Activated CD8-positive, alpha-beta T cell treated with anti-CD3 and anti-CD28 coated beads for 36 hours (primary cell): Measurements from ENCODE around the gene MFAP3L. TPM values are rescaled to one million over a fixed set of nuclear protein-coding genes. Genes with fewer than 3 reads are reported as not detected.

Experiments
- ATAC-seq: fragments of 200-7000 bp; cut with Tn5 transposase; one replicate; pipeline ENCODE4 v1.10.0; 2021; ENCODE audit warnings: mild to moderate bottlenecking, moderate library complexity
- CTCF ChIA-PET: fragments of 350-600 bp; sonication (Branson Sonifier 250); formaldehyde crosslinking; loops from one replicate; lab custom pipeline; 2021; ENCODE audit warnings: antibody characterized with exemption; lab: Charles Lee
- POLR2A ChIA-PET: fragments of 350-600 bp; sonication (Branson Sonifier 250); formaldehyde crosslinking; loops from one replicate; lab custom pipeline; 2021; ENCODE audit warnings: antibody characterized with exemption; lab: Charles Lee
- DNase-seq: peaks from one replicate; pipeline ENCODE4 v3.0.0-alpha.2; 2020
- H3K27ac Mint-ChIP-seq: one replicate; pipeline ENCODE4 v1.8.0; 2021; ENCODE audit warnings: mild to moderate bottlenecking, mixed read lengths
- H3K27me3 Mint-ChIP-seq: one replicate; pipeline ENCODE4 v1.8.0; 2021; ENCODE audit warnings: mixed read lengths
- H3K36me3 Mint-ChIP-seq: one replicate; pipeline ENCODE4 v1.8.0; 2021; ENCODE audit warnings: low read depth, mixed read lengths
- H3K4me1 Mint-ChIP-seq: one replicate; pipeline ENCODE4 v1.8.0; 2021; ENCODE audit warnings: low read depth, mixed read lengths
- H3K4me3 Mint-ChIP-seq: one replicate; pipeline ENCODE4 v1.8.0; 2021; ENCODE audit warnings: mild to moderate bottlenecking, moderate library complexity, mixed read lengths
- H3K9me3 Mint-ChIP-seq: one replicate; pipeline ENCODE4 v1.8.0; 2021; ENCODE audit warnings: mixed read lengths
- CTCF ChIP-seq: fragments of 200-600 bp; IDR thresholded peaks from one replicate; pipeline ENCODE4 v1.8.0; 2022; ENCODE audit warnings: antibody characterized with exemption, mild to moderate bottlenecking
- intact Hi-C: fragments of 100-400 bp; cut with micrococcal nuclease; formaldehyde crosslinking; loops from one replicate; pipeline ENCODE4 v1.10.0; 2022
- total RNA-seq, 2 experiments: library from RNA; stranded (reverse); gene quantifications; one replicate each; pipeline ENCODE4 v1.2.3, GENCODE V29; 2021

The MFAP3L gene
- total RNA-seq, 2 experiments from 2014 or later, result 0.68 to 0.85 TPM

- CTCF ChIA-PET, result no interaction called here
- no peak for ATAC-seq
- TF ChIP-seq CTCF, result no peak
- Mint-ChIP-seq H3K27me3 (peaks cover under 1% of the 10 kb centered on the region), H3K4me1 (no peaks in the 10 kb centered on the region), H3K36me3 (no peaks in the 10 kb centered on the region), H3K4me3 (no peak overlapping the region), H3K27ac (no peak overlapping the region), H3K9me3 (no peaks in the 10 kb centered on the region)
- no peak for DNase-seq
- POLR2A ChIA-PET, result no interaction called here
- intact Hi-C loops, result no loop called here
Observed at GRCh38 chr4:169968999-169969398, 57.2 kb downstream of the MFAP3L start.

- ChIA-PET POLR2A (no interaction called here), CTCF (no interaction called here)
- Mint-ChIP-seq H3K4me3 (no peak overlapping the region), H3K36me3 (no peaks in the 10 kb centered on the region), H3K4me1 (no peaks in the 10 kb centered on the region), H3K9me3 (no peaks in the 10 kb centered on the region), H3K27me3 (peaks cover 3% of the 10 kb centered on the region), H3K27ac (no peak overlapping the region)
- no peak for DNase-seq
- ATAC-seq, result no peak
- intact Hi-C loops, result no loop called here
- no peak for TF ChIP-seq CTCF
Observed at GRCh38 chr4:169963998-169964397, 62.2 kb downstream of the MFAP3L start.

DNA sequence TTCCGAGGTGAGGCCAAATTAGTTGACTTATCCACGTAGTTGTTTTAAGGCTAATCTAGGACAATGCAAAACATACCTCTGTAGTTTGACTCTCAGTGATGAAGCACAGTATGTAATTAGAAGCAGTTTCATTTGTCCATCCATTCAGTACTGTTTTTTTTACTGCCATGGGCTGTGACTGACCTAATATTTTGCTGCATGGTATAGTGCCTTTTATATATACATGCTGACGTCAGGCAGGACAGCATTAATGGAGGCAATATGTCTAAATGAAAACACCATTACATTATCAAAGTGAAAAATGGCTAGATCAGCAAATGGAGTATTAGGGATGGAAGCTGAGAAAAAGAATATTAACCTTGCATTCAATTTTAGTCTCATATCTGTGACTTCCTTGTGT lies 66.9 kb downstream of the MFAP3L start:
- POLR2A ChIA-PET, result no interaction called here
- ATAC-seq (no peak), DNase-seq (no peak)
- Mint-ChIP-seq H3K4me1 (no peaks in the 10 kb centered on the region), H3K27me3 (peaks cover 3% of the 10 kb centered on the region), H3K9me3 (no peaks in the 10 kb centered on the region), H3K4me3 (no peak overlapping the region), H3K27ac (no peak overlapping the region), H3K36me3 (no peaks in the 10 kb centered on the region)
- intact Hi-C loops, result no loop called here
- CTCF ChIA-PET, result no interaction called here
- no peak for TF ChIP-seq CTCF

GRCh38 chr4:169958629-169959028 lies 67.6 kb downstream of the MFAP3L start:
- Mint-ChIP-seq H3K36me3 (no peaks in the 10 kb centered on the region), H3K27me3 (peaks cover 3% of the 10 kb centered on the region), H3K4me3 (no peak overlapping the region), H3K4me1 (no peaks in the 10 kb centered on the region), H3K27ac (no peak overlapping the region), H3K9me3 (no peaks in the 10 kb centered on the region)
- no peak for DNase-seq
- CTCF ChIA-PET, result interaction anchor here (1.1 kb wide), 1 partner anchor 27 kb away, joined by 3 read pairs; no protein-coding TSS in a partner anchor
- ATAC-seq, result no peak
- TF ChIP-seq CTCF, result no peak
- intact Hi-C loops, result no loop called here
- POLR2A ChIA-PET, result no interaction called here

- no peak overlapping the region for H3K4me3 Mint-ChIP-seq
- no peak for TF ChIP-seq CTCF
- ATAC-seq, result no peak
- ChIA-PET CTCF (interaction anchor here (1.1 kb wide), 1 partner anchor 28 kb away, joined by 3 read pairs; no protein-coding TSS in a partner anchor), POLR2A (no interaction called here)
- intact Hi-C loops, result no loop called here
- peaks cover under 1% of the 10 kb centered on the region for H3K4me1 Mint-ChIP-seq
- no peak for DNase-seq
- H3K27ac Mint-ChIP-seq, result no peak overlapping the region
- peaks cover 3% of the 10 kb centered on the region for H3K27me3 Mint-ChIP-seq
- H3K9me3 Mint-ChIP-seq, result no peaks in the 10 kb centered on the region
- no peaks in the 10 kb centered on the region for H3K36me3 Mint-ChIP-seq
Observed at GRCh38 chr4:169957785-169958184, 68.4 kb downstream of the MFAP3L start.
